Aortic smooth muscle cell (primary cell): ENCODE data around the gene CPSF4. TPM values are rescaled to one million over a fixed set of nuclear protein-coding genes. Genes with fewer than 3 reads are reported as not detected.

ENCODE experiments used
- total RNA-seq: library from RNA; depleted of rRNA; stranded (reverse); fragments of >200 nt; gene quantifications from 2 replicates; pipeline ENCODE4 v1.2.3, GENCODE V29; 2014

Gene CPSF4
- 17.2 and 18.4 TPM in 2 replicates for total RNA-seq

DNA sequence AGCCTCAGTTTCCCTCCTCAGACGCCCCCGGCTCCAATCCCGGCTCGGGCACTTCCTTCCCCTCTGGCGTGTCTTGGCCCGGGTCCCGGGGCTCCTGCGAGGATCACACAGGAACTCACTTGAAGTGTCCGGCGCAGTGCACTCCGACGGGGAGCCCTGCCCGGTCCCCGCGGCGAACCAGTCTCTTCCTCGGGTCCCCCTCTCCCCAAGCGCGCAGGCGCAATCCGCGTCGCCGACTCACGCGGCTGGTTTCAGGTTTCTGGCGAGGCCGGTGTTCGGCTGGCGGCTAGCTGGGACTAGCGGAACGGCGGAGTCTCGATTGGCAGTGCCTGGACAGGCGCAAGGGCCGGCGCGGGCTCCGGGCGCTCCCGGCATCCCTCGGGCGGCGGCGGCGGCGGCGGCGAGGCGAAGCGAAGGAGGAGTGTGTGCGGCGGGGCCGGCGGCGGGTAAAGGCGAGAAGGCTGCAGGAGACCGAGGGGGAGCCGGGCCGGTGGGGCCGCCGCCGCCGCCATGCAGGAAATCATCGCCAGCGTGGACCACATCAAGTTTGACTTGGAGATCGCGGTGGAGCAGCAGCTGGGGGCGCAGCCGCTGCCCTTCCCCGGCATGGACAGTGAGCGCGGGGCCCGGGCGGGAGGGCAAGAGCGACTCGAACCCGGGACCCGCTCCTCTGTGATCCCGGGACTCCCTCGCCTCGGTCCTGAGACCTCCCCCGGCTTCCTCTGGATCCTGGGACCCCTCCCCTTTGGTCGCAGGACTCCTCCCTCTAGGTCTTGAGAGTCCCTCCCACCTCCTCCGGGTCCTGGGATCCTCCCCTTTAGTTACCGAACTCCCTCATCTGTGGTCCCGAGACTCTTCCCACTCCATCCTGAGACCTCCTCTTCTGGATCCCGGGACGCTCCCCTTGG is at the start of gene CPSF4, which contains the start of gene PTCD1:
Gene CPSF4, plus strand, starts transcription at position 371 of the 908 bp plus-strand sequence. Its CDS starts 140 bp downstream, at position 511.
Gene PTCD1, minus strand, starts transcription at position 226 of the 908 bp plus-strand sequence. CDS start 3,556 bp downstream, outside the sequence.

DNA sequence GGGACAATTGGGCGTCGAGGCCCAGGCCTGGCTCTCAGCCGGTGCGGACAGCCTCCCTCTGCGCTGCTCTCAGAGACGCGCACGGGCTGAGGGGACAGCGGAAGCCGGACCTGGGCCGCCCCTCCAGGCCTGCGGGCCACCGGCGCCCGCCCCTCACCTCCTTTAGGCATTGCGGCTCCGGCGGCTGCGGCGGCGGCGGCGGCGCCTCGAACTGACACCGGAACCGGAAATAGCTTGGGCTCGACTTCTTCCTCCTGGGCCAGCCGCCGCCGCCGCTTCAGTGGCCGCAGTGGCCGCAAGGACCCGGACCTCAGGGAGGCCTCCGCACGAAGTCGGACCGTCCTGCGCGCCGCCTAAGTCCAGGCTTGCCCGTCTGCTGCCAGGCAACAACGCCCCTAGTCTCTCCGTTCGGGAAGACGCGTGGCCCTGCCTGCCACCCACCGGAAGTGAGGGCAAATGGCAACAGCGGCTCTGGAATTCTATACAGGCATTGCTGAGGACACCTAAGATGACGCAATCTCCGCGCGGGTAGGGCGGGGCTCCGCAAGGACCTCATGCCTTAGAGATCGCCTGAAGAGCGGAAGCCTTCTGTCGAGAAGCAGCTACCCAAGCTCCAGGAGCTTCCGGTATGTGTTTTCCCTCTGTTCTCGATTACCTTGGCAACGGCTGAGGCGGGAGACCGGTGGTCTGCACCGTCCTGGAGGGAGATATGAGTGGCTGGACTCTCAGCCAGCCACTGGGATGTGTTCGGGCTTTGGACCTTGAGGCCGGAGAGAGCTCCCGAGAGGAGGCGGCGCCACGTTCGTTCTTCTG is 30.2 kb upstream of the CPSF4 start, which contains the start of the genes BUD31 and PDAP1:
Gene BUD31, plus strand, starts transcription at position 591 of the 813 bp plus-strand sequence. CDS start 2,124 bp downstream, outside the sequence.
Gene PDAP1, minus strand, starts transcription at position 219 of the 813 bp plus-strand sequence. Its CDS starts 49 bp downstream, at position 170.

DNA sequence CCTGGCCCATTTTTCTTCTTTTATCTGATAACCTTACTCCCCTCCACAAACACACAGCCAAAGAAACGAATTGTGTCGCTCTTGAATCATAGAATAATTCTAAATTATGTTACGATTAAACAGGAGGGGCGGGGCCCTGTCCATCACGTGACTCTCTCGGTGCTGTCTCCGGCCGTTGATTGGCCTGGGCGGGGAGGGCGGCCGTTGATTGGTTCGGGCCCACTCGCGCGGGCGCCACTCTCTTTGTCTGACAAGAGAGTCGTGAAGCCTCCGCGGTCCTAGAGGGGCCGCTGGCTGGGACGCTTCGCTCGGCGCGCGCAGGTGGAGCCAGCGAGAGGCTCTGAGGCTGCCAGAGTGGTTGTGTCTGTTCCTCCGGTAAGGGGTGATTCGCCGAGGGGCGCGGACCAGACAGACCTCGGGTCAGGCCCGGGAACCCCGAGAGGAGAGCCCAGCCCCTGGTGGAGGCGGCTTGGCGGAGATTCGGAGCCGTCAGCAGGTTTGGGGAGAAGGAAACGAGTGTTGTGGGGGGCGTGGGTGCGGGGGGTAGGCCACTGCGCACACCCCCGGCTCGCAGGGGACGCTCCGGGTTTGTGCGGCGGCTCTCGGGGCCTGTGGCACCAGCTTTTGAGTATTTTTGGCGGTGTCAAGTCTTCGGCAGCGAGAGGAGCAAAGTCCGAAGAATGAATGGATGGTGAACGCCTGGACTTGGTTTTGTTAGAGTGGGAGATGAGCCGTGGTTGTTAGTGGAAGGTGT is 34.0 kb downstream of the CPSF4 start, which contains the start of gene ZNF789:
Gene ZNF789, plus strand, starts transcription at position 330 of the 754 bp plus-strand sequence. CDS start 3,567 bp downstream, outside the sequence.

DNA sequence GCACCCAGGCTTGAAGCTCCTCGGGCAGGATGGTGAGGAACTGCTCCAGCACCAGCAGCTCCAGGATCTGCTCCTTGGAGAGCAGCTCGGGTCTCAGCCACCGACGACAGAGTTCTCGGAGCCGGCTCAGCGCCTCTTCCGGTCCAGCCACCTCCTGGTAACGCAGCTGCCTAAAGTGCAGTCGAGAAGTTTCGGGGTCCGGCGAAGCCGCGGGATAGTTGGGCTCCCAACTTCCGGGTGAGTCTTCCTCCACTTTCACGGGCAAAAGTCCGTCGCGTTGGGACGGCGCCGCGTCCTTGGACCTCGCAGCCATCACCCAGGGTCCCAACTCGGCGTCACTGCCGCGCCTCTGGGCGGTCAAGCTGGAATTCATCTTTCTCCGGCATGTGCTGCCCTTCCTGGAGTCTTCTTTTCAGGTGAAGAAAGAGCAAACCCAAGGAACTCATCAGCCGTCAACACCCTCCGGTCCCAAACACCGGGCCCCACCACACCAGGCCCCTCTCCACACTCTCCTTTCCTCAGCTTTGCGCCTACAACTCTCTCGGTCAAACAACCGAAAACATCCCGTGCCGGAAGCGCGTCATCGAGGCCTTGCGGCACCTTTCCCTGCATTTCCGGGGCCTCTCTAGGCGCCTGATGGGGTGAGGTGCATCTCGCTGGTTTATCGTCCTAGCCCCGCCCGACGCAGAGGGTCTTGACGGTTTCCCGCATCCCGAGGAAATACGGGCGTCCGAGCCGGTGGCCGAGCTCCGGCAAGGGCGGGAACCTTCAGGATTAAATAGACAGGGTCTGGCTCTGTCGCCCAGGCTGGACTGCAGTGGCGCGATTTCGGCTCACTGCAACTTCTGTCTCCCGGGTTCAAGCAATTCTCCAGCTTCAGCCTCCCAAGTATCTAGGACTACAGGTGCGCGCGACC is 61.2 kb downstream of the CPSF4 start, which contains the start of gene ZNF394:
Gene ZNF394, minus strand, starts transcription at position 561 of the 916 bp plus-strand sequence. Its CDS starts 188 bp downstream, at position 373.

DNA sequence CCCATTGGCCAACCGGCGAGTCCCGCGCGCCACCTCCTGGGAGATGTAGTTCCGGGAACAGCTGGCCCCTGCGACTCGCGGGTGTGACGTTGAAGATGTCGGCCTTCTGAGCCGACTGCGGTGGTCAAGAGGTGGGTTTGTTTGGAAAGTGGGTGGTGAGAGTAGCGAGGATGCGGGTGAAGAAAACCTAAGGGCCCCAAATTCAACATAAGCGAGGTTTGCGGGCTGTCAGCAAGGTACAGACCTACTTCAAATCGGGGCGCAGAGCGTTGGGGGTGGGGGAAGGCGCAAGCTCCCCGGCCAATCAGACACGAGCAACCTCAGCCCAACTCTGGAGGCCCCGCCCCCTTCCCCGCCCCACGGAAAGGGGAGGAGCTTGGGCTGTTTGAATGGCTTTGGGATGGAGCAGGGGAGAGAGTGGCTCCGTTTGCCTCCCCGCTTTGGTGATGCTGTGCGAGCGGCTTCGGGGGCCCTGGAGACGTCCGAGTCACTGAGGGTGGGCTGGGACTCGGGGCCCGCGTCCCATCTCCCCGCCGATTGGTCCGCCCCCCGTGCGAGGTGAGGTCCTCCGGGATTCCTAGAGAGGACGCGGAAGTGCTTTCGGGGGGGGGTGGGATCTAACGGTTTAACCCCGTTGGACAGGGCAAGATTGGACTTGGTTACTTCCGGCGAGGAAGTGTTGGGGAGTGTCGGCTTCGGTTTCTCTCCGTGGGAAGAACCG is 66.0 kb downstream of the CPSF4 start, which contains the start of gene ZKSCAN5:
Gene ZKSCAN5, plus strand, starts transcription at position 60 of the 721 bp plus-strand sequence. CDS start 1,383 bp downstream, outside the sequence.

Other genes starting within 250 kb of the CPSF4 start
- not detected in 2 replicates for gene KPNA7, start 230.8 kb upstream of the CPSF4 start, total RNA-seq
- not detected in 2 replicates for gene MYH16, start 166.1 kb upstream of the CPSF4 start, total RNA-seq
- gene ARPC1A, start 113.0 kb upstream of the CPSF4 start, total RNA-seq = 241 and 242 TPM in 2 replicates
- gene ARPC1B, start 64.2 kb upstream of the CPSF4 start, total RNA-seq = 818 and 938 TPM in 2 replicates
- 45.3 and 47.7 TPM in 2 replicates for gene PDAP1, start 30.3 kb upstream of the CPSF4 start, total RNA-seq
- gene BUD31, start 30.0 kb upstream of the CPSF4 start, total RNA-seq = 153 and 167 TPM in 2 replicates
- 5.0 and 6.7 TPM in 2 replicates for gene PTCD1, start 145 bp upstream of the CPSF4 start, total RNA-seq
- 310 and 525 TPM in 2 replicates for gene ATP5MF, start 27.2 kb downstream of the CPSF4 start, total RNA-seq
- 5.3 and 7.2 TPM in 2 replicates for gene ZNF789, start 33.9 kb downstream of the CPSF4 start, total RNA-seq
- 26.2 TPM in 2 replicates for gene ZNF394, start 61.3 kb downstream of the CPSF4 start, total RNA-seq
- gene ZKSCAN5, start 65.7 kb downstream of the CPSF4 start, total RNA-seq = 11.6 and 11.8 TPM in 2 replicates
- gene FAM200A, start 113.2 kb downstream of the CPSF4 start, total RNA-seq = 4.8 and 5.2 TPM in 2 replicates
- gene ZNF655, start 119.7 kb downstream of the CPSF4 start, total RNA-seq = 44.4 and 51.4 TPM in 2 replicates
- 0.62 and 2.4 TPM in 2 replicates for gene TMEM225B, start 159.3 kb downstream of the CPSF4 start, total RNA-seq
- gene ZSCAN25, start 178.0 kb downstream of the CPSF4 start, total RNA-seq = 8.8 and 10.3 TPM in 2 replicates
- not detected in 2 replicates for gene CYP3A5, start 241.1 kb downstream of the CPSF4 start, total RNA-seq